Spleen (tissue), 11 donors: ENCODE results near the gene CACNA2D1. TPM values are rescaled to one million over a fixed set of nuclear protein-coding genes. Genes with fewer than 3 reads are reported as not detected.

Experiments used
- DNase-seq: peaks from one replicate; pipeline ENCODE4 v3.0.0-alpha.2; 2020
- H3K27ac ChIP-seq, 8 donors: fragments of 200-600 bp; sonication (generic) in 7 of 8; 1 replicate in 4 of 8; 2 replicates in 4 of 8; pipeline versions ENCODE4 v1.5.0 to v1.8.0; 2016 to 2021; ENCODE audit warnings: inconsistent platforms in 4 of 8, mild to moderate bottlenecking in 4 of 8, moderate library complexity in 1 of 8
- H3K27me3 ChIP-seq, 7 donors: fragments of 200-600 bp; sonication (generic) in 6 of 7; replicated peaks in 1 of 7; 1 replicate in 4 of 7; 2 replicates in 3 of 7; pipeline versions ENCODE4 v1.5.0 to v1.8.0; 2016 to 2021; ENCODE audit warnings: inconsistent platforms in 3 of 7, mild to moderate bottlenecking in 1 of 7
- H3K36me3 ChIP-seq, 6 donors: fragments of 200-600 bp; sonication (generic) in 5 of 6; 1 replicate in 4 of 6; 2 replicates in 2 of 6; pipeline versions ENCODE4 v1.5.0 to v1.8.0; 2016 to 2021; ENCODE audit warnings: inconsistent platforms in 2 of 6
- H3K4me1 ChIP-seq, 6 donors: fragments of 200-600 bp; sonication (generic) in 5 of 6; 1 replicate in 3 of 6; 2 replicates in 3 of 6; pipeline versions ENCODE4 v1.5.0 to v1.8.0; 2016 to 2021; ENCODE audit warnings: inconsistent platforms in 3 of 6
- H3K4me3 ChIP-seq, 8 donors: fragments of 200-600 bp; sonication (generic) in 7 of 8; 1 replicate in 4 of 8; 2 replicates in 4 of 8; pipeline versions ENCODE4 v1.5.0 to v1.8.0; 2016 to 2021; ENCODE audit warnings: inconsistent platforms in 4 of 8, mild to moderate bottlenecking in 4 of 8, moderate library complexity in 2 of 8
- H3K9me3 ChIP-seq, 8 donors: fragments of 200-600 bp; sonication (generic) in 7 of 8; 1 replicate in 4 of 8; 2 replicates in 4 of 8; pipeline versions ENCODE4 v1.5.0 to v1.8.0; 2016 to 2021; ENCODE audit warnings: inconsistent platforms in 4 of 8
- CTCF ChIP-seq, 11 experiments: fragments of 200-600 bp in 7 of 11; fragments of 450-650 bp in 4 of 11; sonication (generic) in 4 of 11; IDR thresholded peaks in 8 of 11; conservative IDR thresholded peaks in 3 of 11; 1 replicate in 7 of 11; 2 replicates in 4 of 11; pipeline versions ENCODE4 v1.4.0 to v1.8.0; 2016 to 2021; ENCODE audit warnings: antibody characterized with exemption in 11 of 11, inconsistent platforms in 4 of 11, mild to moderate bottlenecking in 1 of 11
- POLR2A ChIP-seq, 3 donors: fragments of 450-650 bp; IDR thresholded peaks; one replicate each; pipeline ENCODE4 v1.5.1; 2017; ENCODE audit warnings: antibody characterized with exemption in 3 of 3, mild to moderate bottlenecking in 1 of 3
- POLR2AphosphoS5 ChIP-seq, 3 donors: sonication (generic); formaldehyde crosslinking; IDR thresholded peaks; one replicate each; pipeline ENCODE4 v1.5.1; 2017; ENCODE audit warnings: antibody characterized with exemption in 3 of 3
- WGBS, 5 donors: extraction: QIAGEN DNeasy Blood & Tissue Kit in 3 of 5; methylation state at CpG; one replicate each; pipeline versions ENCODE4 v1.1.5 to v1.1.7; 2013 to 2018; 5-methylcytosine and 5-hydroxymethylcytosine counted together
- intact Hi-C: fragments of 100-400 bp; cut with DNase I; formaldehyde crosslinking; loops from one replicate; pipeline ENCODE4 v1.15.0; 2023; ENCODE audit warnings: low total_unique reads
- polyA plus RNA-seq, 3 donors: library from polyadenylated mRNA; stranded (reverse); fragments of 200-250 nt; gene quantifications; one replicate each; pipeline ENCODE4 v1.2.1, GENCODE V29; 2013
- total RNA-seq, 7 donors: library from RNA; depleted of rRNA in 3 of 7; stranded (reverse); fragments of >200 nt in 3 of 7; fragmentation: NEBNext Ultra II Directional in 4 of 7; extraction: Animal tissue kit (Norgen Biotek cat#: 25700) in 4 of 7; gene quantifications; one replicate each; pipeline versions ENCODE4 v1.1.0 to v1.2.1, GENCODE V29; 2016 to 2021
- donor health status: healthy with polysubstance abuse.
- donor health status: DM: no; HTN: no; CAD: no; lungs with moderate emphysema.
- donor health status: DM: no; HTN: no; CAD: no.
- donor health status: Bipolar disorder and iron deficiency.
- donor health status: healthy.
- donor health status: DM: no; HTN: no; CAD: no.
- donor health status: DM: yes; HTN: yes; CAD: no.

Gene CACNA2D1
- total and polyA plus RNA-seq, 10 donors, result 1.7 to 24.0 (median 15.2) TPM

- Histone ChIP-seq H3K27me3 (no peaks in the 10 kb centered on the region), H3K27ac (no peak overlapping the region), H3K9me3 (peaks cover 0 to 8% (median 3%) of the 10 kb centered on the region in 8 donors), H3K4me3 (no peak overlapping the region), H3K4me1 (no peaks in the 10 kb centered on the region), H3K36me3 (no peaks in the 10 kb centered on the region)
- intact Hi-C loops, result no loop called here
- WGBS, 5 donors, result 77 to 91% (median 86%) methylated on average over 1 of the region's 1 CpG
- TF ChIP-seq CTCF (IDR thresholded peaks at IDR 0.05 in 8 of 11, conservative IDR thresholded peaks at IDR 0.05 in 3 of 11) (no peak), POLR2A (IDR thresholded peaks at IDR 0.05) (no peak), POLR2AphosphoS5 (IDR thresholded peaks at IDR 0.05) (no peak)
- DNase-seq, result no peak
These were observed 149.2 kb downstream of the CACNA2D1 start for GRCh38 chr7:82294382-82294784.

GRCh38 chr7:82293467-82293866, 150.1 kb downstream of the CACNA2D1 start:
- no peak overlapping the region for H3K27ac ChIP-seq
- intact Hi-C loops, result no loop called here
- 29 to 58% (median 40%) methylated on average over 1 of the region's 1 CpG for WGBS, 5 donors

GRCh38 chr7:82291931-82292330, 151.6 kb downstream of the CACNA2D1 start:
- TF ChIP-seq POLR2A (IDR thresholded peaks at IDR 0.05) (no peak), POLR2AphosphoS5 (IDR thresholded peaks at IDR 0.05) (no peak), CTCF (IDR thresholded peaks at IDR 0.05 in 8 of 11, conservative IDR thresholded peaks at IDR 0.05 in 3 of 11) (no peak)
- 64 to 97% (median 85%) methylated on average over 1 of the region's 1 CpG for WGBS, 5 donors
- no peak overlapping the region for H3K4me3 ChIP-seq

More at GRCh38 chr7:82293467-82293866, 150.1 kb downstream of the CACNA2D1 start:
- no peaks in the 10 kb centered on the region for H3K27me3 ChIP-seq
- no peaks in the 10 kb centered on the region for H3K36me3 ChIP-seq
- DNase-seq, result no peak
- TF ChIP-seq POLR2AphosphoS5 (IDR thresholded peaks at IDR 0.05) (no peak), POLR2A (IDR thresholded peaks at IDR 0.05) (no peak), CTCF (IDR thresholded peaks at IDR 0.05 in 8 of 11, conservative IDR thresholded peaks at IDR 0.05 in 3 of 11) (no peak)
- no peaks in the 10 kb centered on the region for H3K4me1 ChIP-seq
- no peak overlapping the region for H3K4me3 ChIP-seq
- H3K9me3 ChIP-seq, result peaks cover 0 to 8% (median 3%) of the 10 kb centered on the region in 8 donors

DNA sequence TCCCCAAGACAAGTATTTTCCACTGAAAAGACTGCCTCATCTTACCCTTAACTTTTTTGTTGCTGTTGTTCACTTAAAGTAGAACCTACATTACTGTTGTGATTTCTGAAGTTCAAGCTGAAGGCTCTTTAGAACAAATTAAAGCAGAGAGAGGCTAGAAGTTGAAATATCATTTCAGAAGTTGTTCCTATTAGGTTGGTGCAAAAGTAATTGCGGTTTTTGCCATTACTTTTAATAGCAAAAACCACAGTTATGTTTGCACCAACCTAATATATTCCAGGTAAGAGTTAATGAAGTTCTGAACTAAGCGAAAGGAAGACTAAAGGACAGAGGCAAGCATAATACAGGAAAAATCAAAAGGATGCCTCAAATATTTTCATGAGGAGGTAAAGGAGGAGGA, 153.7 kb downstream of the CACNA2D1 start:
- intact Hi-C loops, result no loop called here
- DNase-seq, result no peak
- no peak for TF ChIP-seq POLR2AphosphoS5 (IDR thresholded peaks at IDR 0.05)
- no peak for TF ChIP-seq POLR2A (IDR thresholded peaks at IDR 0.05)
- TF ChIP-seq CTCF (IDR thresholded peaks at IDR 0.05 in 8 of 11, conservative IDR thresholded peaks at IDR 0.05 in 3 of 11), result no peak
- Histone ChIP-seq H3K27ac (no peak overlapping the region), H3K36me3 (no peaks in the 10 kb centered on the region), H3K9me3 (peaks cover 0 to 8% (median 3%) of the 10 kb centered on the region in 8 donors), H3K27me3 (no peaks in the 10 kb centered on the region), H3K4me1 (no peaks in the 10 kb centered on the region), H3K4me3 (no peak overlapping the region)
- 62 to 73% (median 68%) methylated on average over 2 of the region's 2 CpGs for WGBS, 5 donors

More at GRCh38 chr7:82291931-82292330, 151.6 kb downstream of the CACNA2D1 start:
- no peaks in the 10 kb centered on the region for H3K4me1 ChIP-seq
- no peak for DNase-seq
- H3K27ac ChIP-seq, result no peak overlapping the region
- H3K27me3 ChIP-seq, result no peaks in the 10 kb centered on the region
- intact Hi-C loops, result no loop called here
- H3K9me3 ChIP-seq, result peaks cover 0 to 8% (median 3%) of the 10 kb centered on the region in 8 donors
- no peaks in the 10 kb centered on the region for H3K36me3 ChIP-seq
